CMK (cell line): ENCODE measurements around the gene LAMP1.
"Not testable (repeated sequence)": the region's sequence is repeated elsewhere in the genome, so short reads cannot be mapped to it uniquely, and the experiment has no call there.

Experiments
- DNase-seq: peaks from one replicate; pipeline ENCODE4 v3.0.0-alpha.2; 2010; ENCODE audit warnings: low read depth

The LAMP1 gene

GRCh38 chr13:113297370-113298042 is 467 bp downstream of the LAMP1 start:
- no peak for DNase-seq

DNA sequence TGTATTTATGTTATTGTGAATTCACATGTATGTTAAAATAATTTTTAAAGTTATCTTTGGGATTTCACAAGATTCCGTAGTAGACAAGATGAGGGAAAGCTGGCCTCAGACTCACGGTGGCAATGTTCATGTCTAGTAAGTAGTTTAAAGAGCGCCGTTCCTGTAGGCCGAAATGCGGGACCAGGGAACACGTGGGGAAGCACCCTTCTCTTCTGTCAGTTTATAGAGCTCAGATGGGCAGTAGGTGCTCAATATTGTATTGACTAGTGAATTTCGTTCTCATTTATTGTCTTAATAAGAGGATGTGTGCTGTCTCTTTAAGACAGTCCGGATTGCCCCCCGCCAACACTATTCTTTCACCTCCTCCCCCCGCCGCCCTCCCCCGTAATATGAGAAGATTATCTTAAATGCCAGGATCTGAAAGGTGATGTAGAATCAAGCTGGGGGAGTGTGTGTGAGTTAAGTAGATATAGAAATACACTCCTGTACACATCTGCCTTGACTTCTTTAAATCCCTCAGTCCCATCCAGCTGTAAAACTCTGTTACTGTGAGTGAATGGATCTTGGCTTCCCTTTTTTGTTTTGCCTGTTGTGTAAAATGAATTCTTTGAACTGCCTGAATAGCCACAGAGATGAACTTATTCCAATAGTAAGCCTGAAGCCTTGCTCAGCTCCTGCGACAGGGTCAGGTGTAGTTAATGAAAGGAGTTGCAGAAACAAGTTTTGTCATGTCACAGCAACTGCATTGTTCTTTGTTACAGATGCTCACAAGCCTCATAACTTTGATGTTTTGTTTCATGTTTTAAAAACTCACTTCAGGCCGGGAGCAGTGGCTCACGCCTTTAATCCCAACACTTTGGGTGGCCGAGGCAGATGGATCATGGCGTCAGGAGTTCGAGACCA is 1.3 kb downstream of the LAMP1 start:
- DNase-seq, result no peak

DNA sequence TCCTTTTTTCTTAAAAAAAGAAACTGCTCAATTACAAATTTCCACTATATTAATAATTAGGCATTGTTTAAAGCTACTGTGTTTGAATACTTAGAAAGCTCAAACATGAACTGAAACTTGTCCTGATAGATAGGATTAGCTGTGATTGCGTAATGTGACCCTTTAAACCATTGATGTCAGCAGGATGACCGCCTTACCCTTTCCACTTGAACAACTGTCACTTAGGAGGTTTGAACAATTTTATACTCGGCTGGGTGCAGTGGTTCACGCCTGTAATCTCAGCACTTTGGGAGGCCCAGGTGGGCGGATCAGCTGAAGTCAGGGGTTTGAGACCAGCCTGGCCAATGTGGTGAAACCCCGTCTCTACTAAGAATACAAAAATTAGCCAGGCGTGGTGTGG is 2.9 kb downstream of the LAMP1 start:
- DNase-seq, result no peak

DNA sequence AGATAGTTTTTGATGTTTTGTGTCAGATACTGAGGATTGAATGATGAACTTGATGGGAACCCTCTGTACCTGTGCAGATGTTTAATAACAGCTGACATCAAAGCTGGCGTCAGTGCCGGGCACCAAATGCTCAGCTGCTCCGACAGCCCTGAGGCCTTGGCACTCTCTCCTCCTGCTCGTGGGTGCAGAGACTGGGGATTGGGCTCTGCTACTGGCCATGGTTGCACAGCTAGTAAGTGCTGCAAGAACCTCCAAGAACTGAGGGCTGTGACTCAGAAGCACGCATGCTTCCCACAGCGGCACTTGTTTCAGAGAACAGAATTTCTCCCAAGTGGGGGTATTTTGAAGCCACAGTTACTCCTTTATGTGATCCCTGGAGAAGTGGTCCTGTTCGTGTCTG is 5.9 kb downstream of the LAMP1 start:
- no peak for DNase-seq

GRCh38 chr13:113304121-113304520 is 7.1 kb downstream of the LAMP1 start:
- DNase-seq, result no peak

- no peak for DNase-seq
These were observed 8.2 kb downstream of the LAMP1 start for GRCh38 chr13:113305208-113305607.

DNA sequence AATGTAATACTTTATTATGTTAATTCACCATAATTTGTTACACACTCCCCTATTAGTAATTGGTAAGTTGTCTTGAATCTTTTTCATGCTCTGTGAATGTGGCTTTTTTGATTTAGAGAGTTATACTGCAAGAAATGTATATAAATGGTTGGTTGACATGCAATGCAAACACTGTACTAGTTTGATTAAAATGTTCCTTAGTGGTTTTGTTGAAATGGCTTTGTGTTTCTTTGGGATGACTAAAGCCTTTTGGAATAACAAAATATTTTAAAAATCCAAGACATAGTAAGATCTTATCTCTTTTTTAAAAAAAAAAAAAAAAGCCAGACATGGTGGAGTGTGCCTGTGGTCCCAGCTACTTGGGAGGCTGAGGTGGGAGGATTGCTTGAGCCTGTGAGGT is 10.5 kb downstream of the LAMP1 start:
- no peak for DNase-seq

- no peak for DNase-seq
These were observed 12.4 kb downstream of the LAMP1 start for GRCh38 chr13:113309473-113309872.

DNA sequence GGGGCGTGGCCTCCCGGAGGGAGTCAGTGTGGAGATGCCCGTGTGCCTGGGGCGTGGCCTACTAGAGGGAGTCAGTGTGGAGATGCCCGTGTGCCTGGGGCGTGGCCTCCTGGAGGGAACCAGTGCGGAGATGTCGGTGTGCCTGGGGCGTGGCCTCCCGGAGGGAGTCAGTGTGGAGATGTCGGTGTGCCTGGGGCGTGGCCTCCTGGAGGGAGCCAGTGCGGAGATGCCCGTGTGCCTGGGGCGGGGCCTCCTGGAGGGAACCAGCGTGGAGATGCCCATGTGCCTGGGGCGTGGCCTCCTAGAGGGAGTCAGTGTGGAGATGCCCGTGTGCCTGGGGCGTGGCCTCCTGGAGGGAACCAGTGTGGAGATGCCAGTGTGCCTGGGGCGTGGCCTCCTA is 17.1 kb downstream of the LAMP1 start:
- DNase-seq, result not testable (repeated sequence)

DNA sequence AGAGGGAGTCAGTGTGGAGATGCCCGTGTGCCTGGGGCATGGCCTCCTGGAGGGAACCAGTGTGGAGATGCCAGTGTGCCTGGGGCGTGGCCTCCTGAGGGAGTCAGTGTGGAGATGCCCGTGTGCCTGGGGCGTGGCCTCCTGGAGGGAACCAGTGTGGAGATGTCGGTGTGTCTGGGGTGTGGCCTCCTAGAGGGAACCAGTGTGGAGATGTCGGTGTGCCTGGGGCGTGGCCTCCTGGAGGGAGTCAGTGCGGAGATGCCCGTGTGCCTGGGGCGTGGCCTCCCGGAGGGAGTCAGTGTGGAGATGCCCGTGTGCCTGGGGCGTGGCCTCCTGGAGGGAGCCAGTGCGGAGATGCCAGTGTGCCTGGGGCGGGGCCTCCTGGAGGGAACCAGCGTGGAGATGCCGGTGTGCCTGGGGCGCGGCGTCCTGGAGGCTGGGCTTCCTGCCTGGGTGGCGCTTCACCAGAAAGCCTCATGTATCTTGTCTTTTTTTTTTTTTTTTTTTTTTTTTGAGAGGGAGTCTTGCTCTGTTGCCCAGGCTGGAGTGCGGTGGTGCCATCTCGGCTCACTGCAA is 17.9 kb downstream of the LAMP1 start:
- DNase-seq, result not testable (repeated sequence)

- DNase-seq, result no peak
These were observed 19.0 kb downstream of the LAMP1 start for GRCh38 chr13:113315992-113316391.

DNA sequence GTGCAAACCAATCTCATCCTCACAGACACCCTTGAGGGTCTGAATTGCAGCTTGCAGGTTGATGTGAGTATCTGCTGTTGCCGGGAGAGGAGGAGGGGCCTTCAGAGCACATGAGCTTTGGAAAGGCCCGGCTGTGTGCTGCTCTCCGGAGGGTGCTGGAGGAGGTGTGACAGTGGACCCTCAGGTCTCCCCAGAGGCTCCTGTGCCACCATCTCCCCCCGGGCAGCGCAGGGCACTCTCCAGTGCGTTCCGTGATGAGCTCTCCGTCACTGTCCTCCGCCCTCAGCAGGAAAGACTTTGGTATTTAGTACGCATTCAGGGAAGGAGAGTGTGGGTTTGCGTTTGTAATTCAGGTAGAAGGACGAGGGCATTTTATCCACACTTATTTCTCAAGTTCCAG is 20.0 kb downstream of the LAMP1 start:
- no peak for DNase-seq

DNA sequence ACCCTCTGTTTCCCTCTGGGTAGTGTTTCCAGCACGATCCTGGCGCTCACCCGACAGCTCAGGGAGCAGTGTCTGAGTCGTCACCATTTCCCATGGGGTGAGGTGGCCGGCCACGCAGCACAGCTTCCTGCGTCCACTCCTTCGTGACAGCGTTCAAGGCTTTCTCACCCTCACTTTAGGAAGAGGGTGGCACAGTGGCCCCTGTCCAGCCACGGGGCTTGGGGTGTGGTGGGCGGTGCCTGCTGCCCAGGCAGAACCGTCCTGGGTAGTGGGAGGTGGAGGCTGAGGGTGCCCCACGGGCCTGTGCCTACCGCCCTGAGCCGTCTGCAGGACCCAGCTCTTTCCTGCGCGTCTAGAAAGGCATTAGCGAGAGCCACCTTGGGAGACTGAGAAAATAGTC is 21.9 kb downstream of the LAMP1 start:
- no peak for DNase-seq

GRCh38 chr13:113319371-113319770 is 22.3 kb downstream of the LAMP1 start:
- DNase-seq, result no peak

DNA sequence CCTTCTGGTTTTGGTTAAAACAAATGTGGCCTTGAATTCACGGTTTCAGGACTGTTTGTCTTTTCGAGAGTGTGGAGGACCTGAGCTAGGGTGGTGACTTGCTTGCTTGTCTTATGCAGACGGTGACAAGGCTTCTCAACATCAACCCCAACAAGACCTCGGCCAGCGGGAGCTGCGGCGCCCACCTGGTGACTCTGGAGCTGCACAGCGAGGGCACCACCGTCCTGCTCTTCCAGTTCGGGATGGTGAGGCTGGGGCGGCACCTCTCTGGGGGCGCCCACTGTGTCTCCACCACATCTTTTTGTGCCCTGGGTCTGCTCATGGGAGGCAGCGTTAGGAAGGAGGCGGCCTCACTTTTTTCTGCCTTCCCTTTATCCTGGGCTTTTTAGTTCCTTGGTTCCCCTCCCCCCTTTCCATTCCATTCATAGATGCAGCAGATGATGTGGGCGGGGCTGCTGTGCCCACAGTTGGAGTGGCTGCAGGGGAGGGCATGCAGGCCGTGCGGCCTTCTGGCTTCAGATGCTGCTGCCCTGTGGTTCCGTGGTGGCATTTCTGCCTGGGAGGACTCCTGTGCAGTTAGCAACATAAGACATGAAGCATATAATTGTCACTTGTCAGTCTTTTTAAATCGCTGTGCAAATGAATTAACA is 23.3 kb downstream of the LAMP1 start:
- no peak for DNase-seq

DNA sequence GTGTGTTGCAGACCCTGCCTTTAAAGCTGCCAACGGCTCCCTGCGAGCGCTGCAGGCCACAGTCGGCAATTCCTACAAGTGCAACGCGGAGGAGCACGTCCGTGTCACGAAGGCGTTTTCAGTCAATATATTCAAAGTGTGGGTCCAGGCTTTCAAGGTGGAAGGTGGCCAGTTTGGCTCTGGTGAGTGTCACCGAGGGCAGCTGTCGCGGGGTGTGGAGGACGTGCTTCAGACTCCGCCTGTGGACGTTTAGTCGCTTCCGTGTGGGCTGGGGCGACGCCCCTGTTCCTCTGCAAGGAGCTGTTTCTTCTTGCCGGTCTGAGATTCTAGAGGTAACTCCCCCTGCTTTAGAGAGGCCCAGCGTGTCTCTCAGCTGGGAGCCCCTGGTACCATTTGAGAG is 24.5 kb downstream of the LAMP1 start:
- no peak for DNase-seq

- no peak for DNase-seq
These were observed 25.0 kb downstream of the LAMP1 start for GRCh38 chr13:113322043-113322461.

DNA sequence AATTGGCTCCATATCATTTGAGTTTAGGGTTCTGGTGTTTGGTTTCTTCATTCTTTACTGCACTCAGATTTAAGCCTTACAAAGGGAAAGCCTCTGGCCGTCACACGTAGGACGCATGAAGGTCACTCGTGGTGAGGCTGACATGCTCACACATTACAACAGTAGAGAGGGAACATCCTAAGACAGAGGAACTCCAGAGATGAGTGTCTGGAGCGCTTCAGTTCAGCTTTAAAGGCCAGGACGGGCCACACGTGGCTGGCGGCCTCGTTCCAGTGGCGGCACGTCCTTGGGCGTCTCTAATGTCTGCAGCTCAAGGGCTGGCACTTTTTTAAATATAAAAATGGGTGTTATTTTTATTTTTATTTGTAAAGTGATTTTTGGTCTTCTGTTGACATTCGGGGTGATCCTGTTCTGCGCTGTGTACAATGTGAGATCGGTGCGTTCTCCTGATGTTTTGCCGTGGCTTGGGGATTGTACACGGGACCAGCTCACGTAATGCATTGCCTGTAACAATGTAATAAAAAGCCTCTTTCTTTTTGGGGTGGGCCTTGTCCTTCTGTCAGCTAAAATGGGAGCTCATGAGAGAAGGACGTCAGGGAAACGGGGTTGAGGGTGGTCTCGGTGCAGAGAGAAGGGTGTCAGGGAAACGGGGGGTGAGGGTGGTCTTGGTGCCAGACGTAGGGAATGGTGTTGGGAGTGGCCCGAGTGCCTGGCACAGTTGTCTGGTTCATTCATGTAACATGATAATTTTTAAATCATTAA is 26.0 kb downstream of the LAMP1 start:
- DNase-seq, result no peak

DNA sequence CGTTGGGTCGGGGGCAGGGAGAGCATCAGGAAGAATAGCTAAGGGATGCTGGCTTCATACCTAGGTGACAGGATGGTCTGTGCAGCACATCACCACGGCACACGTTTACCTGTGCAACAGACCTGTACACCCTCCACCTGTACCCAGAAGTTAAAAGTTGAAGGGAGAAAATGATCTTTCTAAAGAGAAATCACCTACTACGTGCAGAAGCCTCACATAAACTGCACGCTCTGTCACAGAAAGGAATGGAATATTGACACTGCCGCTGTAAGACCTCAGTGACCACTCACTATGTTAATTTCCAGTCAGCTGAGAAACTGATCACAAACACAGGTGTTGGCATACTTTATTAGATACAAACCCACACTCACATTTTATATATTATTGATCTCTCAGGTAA is 26.8 kb downstream of the LAMP1 start:
- no peak for DNase-seq

DNA sequence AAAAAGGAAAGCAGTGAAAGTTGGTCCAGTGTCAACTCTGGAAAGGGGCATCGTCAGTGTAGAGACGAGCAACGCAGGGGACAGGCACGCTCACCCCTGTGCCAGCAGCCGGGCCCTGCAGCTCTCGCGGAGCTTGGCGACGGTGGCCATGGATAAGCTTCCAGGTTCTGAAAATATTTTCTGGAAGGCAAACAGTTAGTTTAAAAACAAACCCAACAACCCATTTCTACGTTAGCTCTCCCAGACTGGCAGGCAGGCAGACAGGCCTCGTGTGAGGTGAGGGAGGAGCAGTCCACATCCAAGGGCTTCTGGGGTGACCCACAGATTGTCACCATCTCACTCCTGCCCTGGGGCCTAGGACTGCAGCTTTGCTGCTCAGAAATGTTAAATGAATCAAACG is 27.4 kb downstream of the LAMP1 start:
- no peak for DNase-seq

GRCh38 chr13:113325779-113326178 is 28.7 kb downstream of the LAMP1 start:
- no peak for DNase-seq

- no peak for DNase-seq
These were observed 30.3 kb downstream of the LAMP1 start for GRCh38 chr13:113327391-113327765.
